GM23338 (cell line): Measurements from ENCODE around the gene HOXD8. TPM values are rescaled to one million over a fixed set of nuclear protein-coding genes. Genes with fewer than 3 reads are reported as not detected.

Experiments
- ATAC-seq: fragments of 200-7000 bp; cut with Tn5 transposase; 3 replicates; pipeline ENCODE4 v1.9.1; 2020
- DNase-seq: peaks from one replicate; pipeline ENCODE4 v3.0.0-alpha.2; 2015; ENCODE audit warnings: low spot score
- H2AFZ ChIP-seq: fragments of 200-600 bp; sonication (generic); 2 replicates; pipeline ENCODE4 v1.8.0; 2016; ENCODE audit warnings: antibody characterized with exemption, mild to moderate bottlenecking, moderate library complexity
- H3F3A ChIP-seq: fragments of 200-600 bp; sonication (generic); replicated peaks from 2 replicates; pipeline ENCODE4 v1.8.0; 2017; ENCODE audit warnings: antibody characterized with exemption, mixed run types, low read depth
- H3K27ac ChIP-seq: fragments of 200-600 bp; sonication (generic); 2 replicates; pipeline ENCODE4 v1.6.1; 2016; ENCODE audit warnings: low read depth
- H3K27me3 ChIP-seq: fragments of 200-600 bp; sonication (generic); 2 replicates; pipeline ENCODE4 v1.8.0; 2016; ENCODE audit warnings: mild to moderate bottlenecking, mixed run types, moderate library complexity; ENCODE audit not compliant: insufficient read depth
- H3K36me3 ChIP-seq: fragments of 200-600 bp; sonication (generic); 2 replicates; pipeline ENCODE4 v1.8.0; 2016; ENCODE audit warnings: mild to moderate bottlenecking; ENCODE audit not compliant: insufficient read depth
- H3K4me1 ChIP-seq: fragments of 200-600 bp; sonication (generic); 2 replicates; pipeline ENCODE4 v1.8.0; 2016; ENCODE audit warnings: mild to moderate bottlenecking, moderate library complexity; ENCODE audit not compliant: insufficient read depth
- H3K4me2 ChIP-seq: fragments of 200-600 bp; sonication (generic); 2 replicates; pipeline ENCODE4 v1.7.1; 2017; ENCODE audit warnings: mixed run types
- H3K4me3 ChIP-seq: fragments of 200-600 bp; sonication (generic); 2 replicates; pipeline ENCODE4 v1.6.1; 2016; ENCODE audit warnings: mixed run types
- H3K79me2 ChIP-seq: fragments of 200-600 bp; sonication (generic); replicated peaks from 2 replicates; pipeline ENCODE4 v1.8.0; 2017; ENCODE audit warnings: mild to moderate bottlenecking; ENCODE audit not compliant: insufficient read depth
- H3K9me2 ChIP-seq: fragments of 200-600 bp; sonication (generic); 2 replicates; pipeline ENCODE4 v1.8.0; 2017; ENCODE audit not compliant: insufficient read depth
- H4K20me1 ChIP-seq: fragments of 200-600 bp; sonication (generic); replicated peaks from 2 replicates; pipeline ENCODE4 v1.8.0; 2017; ENCODE audit warnings: mild to moderate bottlenecking; ENCODE audit not compliant: insufficient read depth
- H3K27ac Mint-ChIP-seq: 2 replicates; pipeline ENCODE4 v1.8.0; 2020; ENCODE audit warnings: inconsistent platforms, mild to moderate bottlenecking, moderate library complexity, mixed read lengths
- H3K27me3 Mint-ChIP-seq: 3 replicates; pipeline ENCODE4 v1.8.0; 2022; ENCODE audit warnings: low read depth, mild to moderate bottlenecking, moderate library complexity, mixed read lengths, inconsistent platforms; ENCODE audit not compliant: insufficient read depth, poor library complexity
- H3K36me3 Mint-ChIP-seq: 3 replicates; pipeline ENCODE4 v1.8.0; 2021; ENCODE audit warnings: low read depth, mild to moderate bottlenecking, inconsistent platforms, moderate library complexity, mixed read lengths
- H3K4me1 Mint-ChIP-seq: 3 replicates; pipeline ENCODE4 v1.8.0; 2020; ENCODE audit warnings: mild to moderate bottlenecking, inconsistent platforms, mixed read lengths
- H3K4me3 Mint-ChIP-seq: 3 replicates; pipeline ENCODE4 v1.8.0; 2021; ENCODE audit warnings: moderate library complexity, mild to moderate bottlenecking, inconsistent platforms, mixed read lengths
- H3K9me3 Mint-ChIP-seq: 3 replicates; pipeline ENCODE4 v1.8.0; 2020; ENCODE audit warnings: moderate library complexity, mild to moderate bottlenecking, inconsistent platforms, mixed read lengths
- CREB1 ChIP-seq: fragments of 250-450 bp; sonication (Bioruptor Pico); IDR thresholded peaks from 2 replicates; pipeline ENCODE4 v1.5.0; 2020; ENCODE audit warnings: low read depth, mild to moderate bottlenecking, moderate library complexity
- EZH2phosphoT487 ChIP-seq: fragments of 200-600 bp; sonication (generic); IDR thresholded peaks from one replicate; pipeline ENCODE4 v1.8.1; 2018; ENCODE audit warnings: antibody characterized with exemption; ENCODE audit not compliant: unreplicated experiment
- JUNB ChIP-seq: IDR thresholded peaks from one replicate; pipeline ENCODE4 v1.6.1; 2016; ENCODE audit warnings: antibody characterized with exemption; ENCODE audit not compliant: unreplicated experiment
- NANOG ChIP-seq: IDR thresholded peaks from 2 replicates; pipeline ENCODE4 v1.6.1; 2016; ENCODE audit warnings: antibody characterized with exemption, borderline replicate concordance
- POLR2AphosphoS5 ChIP-seq: IDR thresholded peaks from 2 replicates; pipeline ENCODE4 v1.6.1; 2016; ENCODE audit warnings: antibody characterized with exemption, low read depth
- REST ChIP-seq: IDR thresholded peaks from one replicate; pipeline ENCODE4 v1.6.1; 2018; ENCODE audit warnings: antibody characterized with exemption; ENCODE audit not compliant: unreplicated experiment
- STAT1 ChIP-seq: IDR thresholded peaks from one replicate; pipeline ENCODE4 v1.6.1; 2016; ENCODE audit warnings: antibody characterized with exemption; ENCODE audit not compliant: unreplicated experiment
- ZNF331 ChIP-seq: fragments of 250-450 bp; sonication (Bioruptor Pico); IDR thresholded peaks from 2 replicates; pipeline ENCODE4 v1.5.0; 2020; ENCODE audit warnings: low read depth, mild to moderate bottlenecking, moderate library complexity
- ZNF462 ChIP-seq: fragments of 250-450 bp; sonication (Bioruptor Pico); IDR thresholded peaks from 2 replicates; pipeline ENCODE4 v1.5.0; 2020; ENCODE audit warnings: mild to moderate bottlenecking, moderate library complexity
- polyA plus RNA-seq: library from polyadenylated mRNA; unstranded; fragments of >200 nt; fragmentation: Nextera tagmentation; extraction: Ambion mirVana; gene quantifications from 2 replicates; pipeline ENCODE4 v1.2.1, GENCODE V29; 2016
- total RNA-seq: library from RNA; depleted of rRNA; stranded (reverse); fragments of >200 nt; shearing (Covaris generic); gene quantifications from 2 replicates; pipeline ENCODE4 v1.2.3, GENCODE V29; 2014
- TF ChIP-seq, protein P1 (sequence below), 2 experiments: fragments of 200-600 bp in 1 of 2; sonication (generic) in 1 of 2; conservative IDR thresholded peaks; 2 replicates each; pipeline versions ENCODE4 v1.5.1 to v1.6.1; 2016 to 2017; ENCODE audit warnings: antibody characterized with exemption in 2 of 2, low read depth in 2 of 2, mild to moderate bottlenecking in 2 of 2, moderate library complexity in 1 of 2

Gene HOXD8
- total and polyA plus RNA-seq, 2 experiments from 2014 or later, result not detected

DNA sequence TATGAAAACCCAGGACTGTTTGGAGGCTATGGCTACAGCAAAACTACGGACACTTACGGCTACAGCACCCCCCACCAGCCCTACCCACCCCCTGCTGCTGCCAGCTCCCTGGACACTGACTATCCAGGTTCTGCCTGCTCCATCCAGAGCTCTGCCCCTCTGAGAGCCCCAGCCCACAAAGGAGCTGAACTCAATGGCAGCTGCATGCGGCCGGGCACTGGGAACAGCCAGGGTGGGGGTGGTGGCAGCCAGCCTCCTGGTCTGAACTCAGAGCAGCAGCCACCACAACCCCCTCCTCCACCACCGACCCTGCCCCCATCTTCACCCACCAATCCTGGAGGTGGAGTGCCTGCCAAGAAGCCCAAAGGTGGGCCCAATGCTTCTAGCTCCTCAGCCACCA, 39.7 kb downstream of the HOXD8 start (continued):
- TF ChIP-seq REST (no peak), CREB1 (CRISPR knock-in tag) (no peak), ZNF331 (CRISPR knock-in tag) (no peak), POLR2AphosphoS5 (no peak), JUNB (no peak), STAT1 (no peak), EZH2phosphoT487 (no peak)
- TF ChIP-seq, protein P1, sequence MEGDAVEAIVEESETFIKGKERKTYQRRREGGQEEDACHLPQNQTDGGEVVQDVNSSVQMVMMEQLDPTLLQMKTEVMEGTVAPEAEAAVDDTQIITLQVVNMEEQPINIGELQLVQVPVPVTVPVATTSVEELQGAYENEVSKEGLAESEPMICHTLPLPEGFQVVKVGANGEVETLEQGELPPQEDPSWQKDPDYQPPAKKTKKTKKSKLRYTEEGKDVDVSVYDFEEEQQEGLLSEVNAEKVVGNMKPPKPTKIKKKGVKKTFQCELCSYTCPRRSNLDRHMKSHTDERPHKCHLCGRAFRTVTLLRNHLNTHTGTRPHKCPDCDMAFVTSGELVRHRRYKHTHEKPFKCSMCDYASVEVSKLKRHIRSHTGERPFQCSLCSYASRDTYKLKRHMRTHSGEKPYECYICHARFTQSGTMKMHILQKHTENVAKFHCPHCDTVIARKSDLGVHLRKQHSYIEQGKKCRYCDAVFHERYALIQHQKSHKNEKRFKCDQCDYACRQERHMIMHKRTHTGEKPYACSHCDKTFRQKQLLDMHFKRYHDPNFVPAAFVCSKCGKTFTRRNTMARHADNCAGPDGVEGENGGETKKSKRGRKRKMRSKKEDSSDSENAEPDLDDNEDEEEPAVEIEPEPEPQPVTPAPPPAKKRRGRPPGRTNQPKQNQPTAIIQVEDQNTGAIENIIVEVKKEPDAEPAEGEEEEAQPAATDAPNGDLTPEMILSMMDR (conservative IDR thresholded peaks at IDR 0.05; ENCODE audit: low read depth in 2 of 2), result no peak

GRCh38 chr2:176169711-176170110, 40.2 kb downstream of the HOXD8 start:
- Mint-ChIP-seq H3K9me3 (no peaks in the 10 kb centered on the region; the same call in 1 of the 3 replicates), H3K36me3 (no peaks in the 10 kb centered on the region), H3K4me3 (no peak overlapping the region), H3K27me3 (peaks cover 100% of the 10 kb centered on the region), H3K4me1 (peaks cover 33% of the 10 kb centered on the region), H3K27ac (no peak overlapping the region)
- Histone ChIP-seq H3K4me1 (peaks cover 34% of the 10 kb centered on the region), H2AFZ (no peak overlapping the region), H3K36me3 (no peaks in the 10 kb centered on the region; the same call in 1 of the 2 replicates), H3K4me3 (no peak overlapping the region), H4K20me1 (peaks cover 51% of the 10 kb centered on the region), H3K79me2 (no peaks in the 10 kb centered on the region), H3K4me2 (no peak overlapping the region), H3K27me3 (peaks cover 100% of the 10 kb centered on the region), H3K27ac (no peak overlapping the region), H3K9me2 (no peaks in the 10 kb centered on the region), H3F3A (peaks cover 15% of the 10 kb centered on the region)
- DNase-seq, result no peak
- ATAC-seq, result no peak
- TF ChIP-seq ZNF462 (CRISPR knock-in tag) (no peak), REST (no peak), NANOG (no peak), JUNB (no peak), CREB1 (CRISPR knock-in tag) (no peak)
